GM19099 (cell line): Measurements from ENCODE around the gene LTBP4.

Experiments
- POLR2A ChIP-seq: IDR thresholded peaks from 3 replicates; pipeline ENCODE4 v1.6.1; 2011; ENCODE audit warnings: low read depth; ENCODE audit not compliant: insufficient read length; ENCODE audit errors: extremely low read depth

Gene LTBP4

GRCh38 chr19:40623403-40624251, 22.5 kb downstream of the LTBP4 start:
- TF ChIP-seq POLR2A: no peak

DNA sequence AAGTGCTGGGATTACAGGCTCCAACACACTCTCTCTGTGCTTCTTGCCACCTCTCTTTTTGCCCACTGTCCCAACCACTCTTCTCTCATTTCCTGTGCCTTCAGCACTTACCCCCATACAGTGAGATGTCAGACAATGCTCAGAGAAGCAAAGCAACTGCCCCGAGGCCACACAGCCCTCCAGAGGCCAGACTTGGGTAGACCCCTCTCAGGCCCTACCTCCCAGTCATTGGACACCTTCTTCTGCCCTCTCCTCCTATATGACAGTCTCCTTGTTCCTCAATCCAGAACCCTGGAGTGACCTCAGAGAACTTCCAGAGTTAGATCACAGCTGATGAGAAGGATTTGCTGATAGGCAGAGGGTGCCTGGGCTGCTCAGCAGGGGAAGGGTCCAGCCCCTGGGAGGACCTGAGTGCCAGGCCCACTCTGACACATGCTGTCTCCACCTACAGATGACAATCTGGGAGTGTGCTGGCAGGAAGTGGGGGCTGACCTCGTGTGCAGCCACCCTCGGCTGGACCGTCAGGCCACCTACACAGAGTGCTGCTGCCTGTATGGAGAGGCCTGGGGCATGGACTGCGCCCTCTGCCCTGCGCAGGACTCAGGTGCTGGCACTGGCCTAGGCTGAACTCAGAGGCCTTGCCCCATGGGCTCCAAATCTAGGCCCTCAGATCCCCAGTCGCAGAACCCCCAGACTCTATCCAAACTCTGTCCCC, 24.4 kb downstream of the LTBP4 start:
- TF ChIP-seq POLR2A: no peak

DNA sequence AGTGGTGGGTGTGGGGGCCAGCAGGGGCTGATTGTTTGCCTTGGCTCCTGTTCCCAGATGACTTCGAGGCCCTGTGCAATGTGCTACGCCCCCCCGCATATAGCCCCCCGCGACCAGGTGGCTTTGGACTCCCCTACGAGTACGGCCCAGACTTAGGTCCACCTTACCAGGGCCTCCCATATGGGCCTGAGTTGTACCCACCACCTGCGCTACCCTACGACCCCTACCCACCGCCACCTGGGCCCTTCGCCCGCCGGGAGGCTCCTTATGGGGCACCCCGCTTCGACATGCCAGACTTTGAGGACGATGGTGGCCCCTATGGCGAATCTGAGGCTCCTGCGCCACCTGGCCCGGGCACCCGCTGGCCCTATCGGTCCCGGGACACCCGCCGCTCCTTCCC, 25.7 kb downstream of the LTBP4 start:
- TF ChIP-seq POLR2A: no peak

GRCh38 chr19:40627486-40628279, 26.5 kb downstream of the LTBP4 start:
- no peak for TF ChIP-seq POLR2A

DNA sequence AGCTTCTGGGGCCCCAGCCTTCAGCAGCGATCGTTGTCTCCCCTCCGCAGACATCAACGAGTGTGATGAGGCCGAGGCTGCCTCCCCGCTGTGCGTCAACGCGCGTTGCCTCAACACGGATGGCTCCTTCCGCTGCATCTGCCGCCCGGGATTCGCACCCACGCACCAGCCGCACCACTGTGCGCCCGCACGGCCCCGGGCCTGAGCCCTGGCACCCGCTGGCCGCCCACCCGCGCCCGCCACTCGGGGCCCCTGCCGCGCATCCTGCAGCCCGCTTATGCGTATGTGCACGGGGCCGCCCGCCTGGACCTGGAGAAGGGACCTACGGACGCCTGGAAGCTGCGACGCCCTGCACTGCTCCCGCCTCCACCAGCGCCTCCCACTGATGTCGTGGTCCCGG, 28.2 kb downstream of the LTBP4 start:
- TF ChIP-seq POLR2A: no peak

- TF ChIP-seq POLR2A: no peak
Measured at GRCh38 chr19:40630571-40631160, 29.5 kb downstream of the LTBP4 start.

GRCh38 chr19:40632311-40633036, 31.3 kb downstream of the LTBP4 start:
- TF ChIP-seq POLR2A: no peak

- TF ChIP-seq POLR2A: no peak
Measured at GRCh38 chr19:40633207-40633606, 32.0 kb downstream of the LTBP4 start.

- no peak for TF ChIP-seq POLR2A
Measured at GRCh38 chr19:40638327-40638726, 37.2 kb downstream of the LTBP4 start.

DNA sequence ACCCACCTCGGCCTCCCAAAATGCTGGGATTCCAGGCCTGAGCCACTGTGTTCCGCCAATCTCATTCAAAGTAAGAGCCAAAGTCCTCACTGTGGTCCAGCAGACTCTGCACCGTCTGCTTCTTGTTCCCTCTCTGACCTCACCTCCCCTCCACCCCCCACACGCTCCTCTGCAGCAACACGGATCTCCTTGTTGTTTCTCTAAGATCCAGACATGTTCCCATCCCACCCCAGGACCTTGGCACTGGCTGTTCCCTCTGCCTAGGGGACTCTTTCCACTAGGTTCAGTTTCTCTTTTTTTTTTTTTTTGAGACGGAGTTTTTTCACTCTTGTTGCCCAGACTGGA, 38.4 kb downstream of the LTBP4 start:
- TF ChIP-seq POLR2A: no peak

- TF ChIP-seq POLR2A: no peak
Measured at GRCh38 chr19:40640744-40641143, 39.6 kb downstream of the LTBP4 start.

GRCh38 chr19:40641281-40641680, 40.1 kb downstream of the LTBP4 start:
- TF ChIP-seq POLR2A: no peak

DNA sequence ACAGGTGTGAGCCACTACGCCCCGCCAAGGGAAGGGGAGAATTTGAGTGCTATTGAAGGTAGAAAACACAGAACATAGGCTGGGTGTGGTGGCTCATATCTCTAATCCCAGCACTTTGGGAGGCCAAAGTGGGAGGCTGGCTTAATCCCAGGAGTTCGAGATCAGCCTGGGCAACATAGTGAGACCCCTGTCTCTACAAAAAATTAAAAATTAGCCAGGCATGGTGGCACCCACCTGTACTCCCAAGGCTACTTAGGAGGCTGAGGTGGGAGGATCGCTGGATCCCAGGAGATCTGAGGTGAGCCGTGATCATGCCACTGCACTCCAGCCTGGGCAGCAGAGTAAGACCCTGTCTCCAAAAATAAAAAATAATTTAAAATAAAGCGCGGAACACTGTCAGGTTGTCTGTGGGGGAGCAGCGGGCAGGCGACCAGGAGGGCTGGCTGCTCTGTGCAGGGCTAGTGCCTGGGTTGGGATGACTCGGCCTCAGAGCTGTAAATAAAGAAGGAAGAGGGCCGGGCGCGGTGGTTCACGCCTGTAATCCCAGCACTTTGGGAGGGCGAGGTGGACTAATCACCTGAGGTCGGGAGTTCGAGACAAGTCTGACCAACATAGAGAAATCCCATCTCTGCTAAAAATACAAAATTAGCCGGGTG, 41.0 kb downstream of the LTBP4 start:
- TF ChIP-seq POLR2A: no peak

GRCh38 chr19:40642757-40643305, 41.7 kb downstream of the LTBP4 start:
- TF ChIP-seq POLR2A: no peak
